T-helper 2 cell treated with Interferon-gamma antibody and Interleukin-4, amounts not matched to agents 100 ng/mL and 5 ng/mL, for 36 hours (primary cell): ENCODE results near the gene DCD. TPM values are rescaled to one million over a fixed set of nuclear protein-coding genes. Genes with fewer than 3 reads are reported as not detected.
"Not testable (repeated sequence)": the region's sequence is repeated elsewhere in the genome, so short reads cannot be mapped to it uniquely, and the experiment has no call there.

ENCODE experiments used
- intact Hi-C: fragments of 100-400 bp; cut with micrococcal nuclease; formaldehyde crosslinking; loops from one replicate; pipeline ENCODE4 v1.15.1; 2023
- total RNA-seq: library from RNA; stranded (reverse); gene quantifications from 2 replicates; pipeline ENCODE4 v1.2.3, GENCODE V29; 2022

The DCD gene
- total RNA-seq: not detected in 2 replicates

- intact Hi-C loops: no loop called here
Observed at GRCh38 chr12:54648265-54648664, at the start of gene DCD. Gene DCD, minus strand, starts transcription at chr12:54648365. Its CDS starts 62 bp downstream, at chr12:54648303.

- intact Hi-C loops: no loop called here
Observed at GRCh38 chr12:54697851-54698250, 49.7 kb upstream of the DCD start.

- intact Hi-C loops: no loop called here
Observed at GRCh38 chr12:54692353-54692752, 44.2 kb upstream of the DCD start.

- intact Hi-C loops: no loop called here
Observed at GRCh38 chr12:54689984-54690383, 41.8 kb upstream of the DCD start.

- intact Hi-C loops: no loop called here
Observed at GRCh38 chr12:54689034-54689372, 40.8 kb upstream of the DCD start.

- intact Hi-C loops: no loop called here
Observed at GRCh38 chr12:54688309-54689033, 40.3 kb upstream of the DCD start.

GRCh38 chr12:54684636-54685630 is 36.8 kb upstream of the DCD start:
- intact Hi-C loops: no loop called here

- intact Hi-C loops: no loop called here
Observed at GRCh38 chr12:54683398-54683797, 35.2 kb upstream of the DCD start.

GRCh38 chr12:54682674-54683073 is 34.5 kb upstream of the DCD start:
- intact Hi-C loops: no loop called here

GRCh38 chr12:54680374-54680773 is 32.2 kb upstream of the DCD start:
- intact Hi-C loops: no loop called here

GRCh38 chr12:54678131-54678530 is 30.0 kb upstream of the DCD start:
- intact Hi-C loops: no loop called here

GRCh38 chr12:54667945-54668344 is 19.8 kb upstream of the DCD start:
- intact Hi-C loops: no loop called here

GRCh38 chr12:54666008-54666407 is 17.8 kb upstream of the DCD start:
- intact Hi-C loops: no loop called here

- intact Hi-C loops: not testable (repeated sequence)
Observed at GRCh38 chr12:54665022-54665635, 17.0 kb upstream of the DCD start.

- intact Hi-C loops: no loop called here
Observed at GRCh38 chr12:54663603-54664002, 15.4 kb upstream of the DCD start.

GRCh38 chr12:54662026-54662425 is 13.9 kb upstream of the DCD start:
- intact Hi-C loops: no loop called here

- intact Hi-C loops: no loop called here
Observed at GRCh38 chr12:54661048-54661447, 12.9 kb upstream of the DCD start.

- intact Hi-C loops: no loop called here
Observed at GRCh38 chr12:54660320-54660962, 12.3 kb upstream of the DCD start.

- intact Hi-C loops: no loop called here
Observed at GRCh38 chr12:54658306-54659264, 10.4 kb upstream of the DCD start.

GRCh38 chr12:54657105-54657607 is 9.0 kb upstream of the DCD start:
- intact Hi-C loops: no loop called here
